IPS-18c (cell line): ENCODE results near the gene DVL2.

Experiments used
- H3K4me3 ChIP-seq: 2 replicates; pipeline ENCODE4 v1.7.0; 2013; ENCODE audit warnings: low read depth, mild to moderate bottlenecking, low read length, moderate library complexity; ENCODE audit not compliant: insufficient read depth
- H3K9me3 ChIP-seq: one replicate; pipeline ENCODE4 v1.6.1; 2013; ENCODE audit warnings: mild to moderate bottlenecking, low read length, moderate library complexity; ENCODE audit not compliant: control insufficient read depth, insufficient read depth

DVL2 gene

DNA sequence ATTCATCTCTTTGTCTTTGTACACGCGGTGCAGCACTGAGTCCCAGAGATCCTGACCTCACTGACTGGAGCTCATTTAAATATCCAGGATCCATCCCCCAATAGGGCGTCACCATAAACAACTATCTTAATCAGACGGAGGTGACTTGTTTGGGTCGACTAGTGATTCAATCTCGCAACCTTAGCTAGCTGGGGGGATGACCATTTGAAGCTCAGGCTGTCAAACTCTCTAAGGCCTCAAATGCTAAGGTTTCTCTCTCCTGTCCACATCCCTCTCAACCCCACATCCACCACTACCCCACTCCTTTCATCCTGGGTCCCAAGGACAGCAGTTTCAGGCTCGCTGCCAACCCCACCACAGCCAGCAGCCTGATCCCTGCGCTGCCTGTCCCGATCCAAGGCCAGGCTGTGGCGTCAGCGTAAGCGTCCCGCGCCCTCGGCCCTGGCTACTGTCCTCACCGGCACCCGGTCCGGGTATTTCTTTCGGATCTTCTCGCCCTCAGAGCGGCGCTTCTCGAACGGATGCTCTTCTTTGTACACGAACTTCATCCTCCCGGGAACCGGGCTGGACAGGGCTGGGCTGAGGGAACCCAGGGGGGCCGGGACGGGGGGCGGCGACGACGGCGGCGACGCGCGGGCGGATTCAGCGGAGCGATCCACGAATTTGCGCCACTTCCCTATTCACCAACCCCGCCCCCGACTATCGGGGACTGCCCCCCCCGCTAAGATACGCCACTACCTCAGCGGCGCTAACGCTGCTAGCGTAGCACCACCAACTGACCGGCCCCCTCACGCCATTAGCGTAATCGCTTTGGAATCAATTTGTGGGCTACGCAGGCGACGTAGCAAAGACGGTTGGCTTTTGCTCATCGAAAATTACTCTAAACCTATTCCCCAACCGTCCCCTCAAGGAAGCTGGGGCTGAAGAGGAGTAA lies 7.7 kb upstream of the DVL2 start, which contains the start of gene GABARAP:
GABARAP (minus strand) TSS at position 667 of the 934 bp plus-strand sequence; CDS start at position 548, 119 bp downstream.
- H3K4me3 ChIP-seq = peak within 1 kb of the TSS; percentile 97

GRCh38 chr17:7241090-7241733 lies 6.9 kb upstream of the DVL2 start:
- peak overlapping the region; percentile 97 for H3K4me3 ChIP-seq

More for the DNA sequence above, 7.7 kb upstream of the DVL2 start, which contains the start of gene GABARAP:
- no peaks in the 10 kb centered on the region for H3K9me3 ChIP-seq

GRCh38 chr17:7240375-7240774 lies 6.1 kb upstream of the DVL2 start:
- H3K4me3 ChIP-seq = 0 out of 2 replicates have a peak overlapping the region, but pooled peaks have one; percentile 20
- no peaks in the 10 kb centered on the region for H3K9me3 ChIP-seq

More at GRCh38 chr17:7241090-7241733, 6.9 kb upstream of the DVL2 start:
- H3K9me3 ChIP-seq = no peaks in the 10 kb centered on the region

- Histone ChIP-seq H3K9me3 (no peaks in the 10 kb centered on the region), H3K4me3 (peak within 1 kb of the TSS; percentile 96)
These were observed 5.0 kb upstream of the DVL2 start, which contains the start of gene PHF23 for GRCh38 chr17:7239091-7240027. PHF23 (minus strand) TSS chr17:7239457; CDS start chr17:7239279, 178 bp downstream.

DNA sequence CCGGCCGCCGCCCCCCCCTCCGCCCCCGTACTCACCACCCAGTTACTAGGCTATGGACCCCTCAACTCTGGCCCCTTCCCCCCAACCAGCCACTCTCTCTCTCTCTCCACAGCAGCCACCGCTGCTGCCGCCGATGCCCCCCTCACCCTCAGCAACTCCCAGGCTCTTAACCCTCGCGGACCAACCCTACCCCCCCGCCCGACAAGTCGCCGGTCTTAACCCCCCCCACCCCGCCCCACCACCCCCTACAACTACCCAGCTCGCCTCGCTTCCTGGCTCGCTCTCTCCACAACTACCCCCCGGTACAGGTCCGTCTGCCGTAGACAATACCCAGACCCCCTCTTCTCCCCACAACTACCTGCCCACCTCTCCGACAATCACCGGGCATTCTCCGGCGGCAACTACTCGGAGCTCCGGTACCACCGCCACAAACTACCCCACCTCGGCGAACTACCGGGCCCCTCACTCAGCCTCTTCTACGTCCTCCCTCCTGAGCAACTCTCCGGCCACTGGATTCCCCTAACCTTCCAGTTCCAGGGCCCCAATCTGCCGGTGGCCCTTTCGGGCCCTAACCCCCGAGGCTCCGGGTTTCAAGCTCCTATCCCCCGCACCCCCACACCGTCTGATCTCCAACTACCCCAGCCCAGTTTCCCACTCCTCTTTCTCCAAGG lies 4.2 kb upstream of the DVL2 start:
- Histone ChIP-seq H3K9me3 (no peaks in the 10 kb centered on the region), H3K4me3 (peak overlapping the region; percentile 96)

GRCh38 chr17:7237761-7238419 lies 3.6 kb upstream of the DVL2 start:
- H3K9me3 ChIP-seq = no peaks in the 10 kb centered on the region
- peak overlapping the region; percentile 96 for H3K4me3 ChIP-seq

GRCh38 chr17:7237266-7237760 lies 3.0 kb upstream of the DVL2 start:
- H3K4me3 ChIP-seq = peak overlapping the region; percentile 75

GRCh38 chr17:7236808-7237207 lies 2.5 kb upstream of the DVL2 start:
- Histone ChIP-seq H3K9me3 (no peaks in the 10 kb centered on the region), H3K4me3 (no peak overlapping the region)

More at GRCh38 chr17:7237266-7237760, 3.0 kb upstream of the DVL2 start:
- H3K9me3 ChIP-seq = no peaks in the 10 kb centered on the region

GRCh38 chr17:7235693-7236665 lies 1.7 kb upstream of the DVL2 start:
- Histone ChIP-seq H3K9me3 (no peaks in the 10 kb centered on the region), H3K4me3 (no peak overlapping the region; the same call in 1 of the 2 replicates)

DNA sequence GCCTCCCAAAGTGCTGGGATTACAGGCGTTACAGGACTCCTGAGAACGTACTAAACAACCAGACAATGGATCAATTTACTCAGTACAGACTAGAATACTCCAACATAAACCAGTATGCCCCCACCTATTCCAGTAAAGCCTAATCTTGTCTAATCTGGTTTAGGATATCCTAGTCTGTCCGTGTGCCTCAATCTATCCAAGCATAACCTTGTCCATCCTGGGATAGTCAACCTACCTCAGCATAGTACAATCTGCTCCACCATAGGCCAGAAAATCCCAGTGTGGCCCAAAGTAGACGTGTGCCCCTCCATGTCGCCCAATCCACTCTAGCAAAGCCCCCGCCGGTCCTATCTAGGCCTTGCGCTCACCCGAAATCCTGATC lies 625 bp downstream of the DVL2 start:
- Histone ChIP-seq H3K9me3 (no peaks in the 10 kb centered on the region), H3K4me3 (peak overlapping the region; percentile 82)

DNA sequence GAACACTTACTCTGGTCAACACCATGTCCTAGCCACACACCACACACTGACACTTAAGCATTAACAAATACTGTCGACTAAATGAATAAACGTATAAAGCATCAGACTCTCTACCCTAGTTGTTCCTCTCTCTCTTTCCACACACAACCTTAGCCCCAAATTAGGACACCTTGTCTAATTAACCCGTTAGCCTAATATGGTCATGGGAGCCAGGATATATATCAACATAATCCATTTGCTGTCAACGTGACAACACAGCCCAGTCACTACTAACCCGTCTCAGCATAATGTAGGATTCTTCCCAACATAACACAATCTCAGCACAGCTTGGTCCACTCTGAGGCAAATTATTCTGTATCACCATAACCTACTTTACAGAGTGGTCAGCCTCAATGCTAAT lies 2.2 kb downstream of the DVL2 start:
- Histone ChIP-seq H3K4me3 (no peak overlapping the region), H3K9me3 (no peaks in the 10 kb centered on the region)

GRCh38 chr17:7229504-7229903 lies 4.8 kb downstream of the DVL2 start:
- H3K9me3 ChIP-seq = no peaks in the 10 kb centered on the region
- no peak overlapping the region for H3K4me3 ChIP-seq

- Histone ChIP-seq H3K4me3 (no peak overlapping the region), H3K9me3 (no peaks in the 10 kb centered on the region)
These were observed 5.4 kb downstream of the DVL2 start for GRCh38 chr17:7228920-7229319.

- Histone ChIP-seq H3K4me3 (no peak overlapping the region), H3K9me3 (no peaks in the 10 kb centered on the region)
These were observed 7.3 kb downstream of the DVL2 start for GRCh38 chr17:7226721-7227710.
